Ovary (tissue), 9 donors: ENCODE results near the gene ATP6V1C2. TPM values are rescaled to one million over a fixed set of nuclear protein-coding genes. Genes with fewer than 3 reads are reported as not detected.

Experiments
- DNase-seq, 5 donors: peaks; one replicate each; pipeline ENCODE4 v3.0.0-alpha.2; 2019 to 2020
- H3K27ac ChIP-seq, 2 donors: fragments of 200-600 bp; one replicate each; pipeline versions ENCODE4 v1.5.1 to v1.8.0; 2019 to 2022
- H3K27me3 ChIP-seq: fragments of 200-600 bp; one replicate; pipeline ENCODE4 v1.8.0; 2022
- H3K36me3 ChIP-seq: fragments of 200-600 bp; sonication (generic); one replicate; pipeline ENCODE4 v1.5.1; 2019
- H3K4me1 ChIP-seq: one replicate; pipeline ENCODE4 v1.8.1; 2013; ENCODE audit warnings: mild to moderate bottlenecking, moderate library complexity; ENCODE audit not compliant: insufficient read depth
- H3K4me3 ChIP-seq: fragments of 200-600 bp; sonication (generic); one replicate; pipeline ENCODE4 v1.5.1; 2017
- H3K9me3 ChIP-seq, 2 donors: fragments of 200-600 bp in 1 of 2; sonication (generic) in 1 of 2; one replicate each; pipeline versions ENCODE4 v1.5.1 to v1.8.1; 2013 to 2019; ENCODE audit warnings: mild to moderate bottlenecking in 1 of 2, moderate library complexity in 1 of 2
- CTCF ChIP-seq, 3 donors: fragments of 450-650 bp in 2 of 3; fragments of 200-600 bp in 1 of 3; IDR thresholded peaks; one replicate each; pipeline versions ENCODE4 v1.5.1 to v1.8.0; 2016 to 2022; ENCODE audit warnings: antibody characterized with exemption in 3 of 3, mild to moderate bottlenecking in 1 of 3
- EP300 ChIP-seq: sonication (generic); formaldehyde crosslinking; IDR thresholded peaks from one replicate; pipeline ENCODE4 v1.6.1; 2017; ENCODE audit warnings: antibody characterized with exemption
- POLR2A ChIP-seq: fragments of 450-650 bp; IDR thresholded peaks from one replicate; pipeline ENCODE4 v1.6.1; 2017; ENCODE audit warnings: antibody characterized with exemption, mild to moderate bottlenecking, moderate library complexity
- WGBS, 3 donors: extraction: QIAGEN DNeasy Blood & Tissue Kit in 1 of 3; methylation state at CpG; one replicate each; pipeline versions ENCODE4 v1.1.5 to v1.1.7; 2013 to 2017; 5-methylcytosine and 5-hydroxymethylcytosine counted together
- intact Hi-C, 4 donors: fragments of 100-400 bp; cut with DNase I; formaldehyde crosslinking; loops; one replicate each; pipeline versions ENCODE4 v1.11.0 to v1.15.1; 2022 to 2023
- polyA plus RNA-seq, 2 donors: library from polyadenylated mRNA; stranded (reverse); fragments of 200-250 nt in 1 of 2; fragments of 350-450 nt in 1 of 2; fragmentation: Illumina TruSeq in 1 of 2; extraction: RNeasy Lipid Tissue Mini Kit (QIAGEN cat#74804) in 1 of 2; gene quantifications; one replicate each; pipeline ENCODE4 v1.2.3, GENCODE V29; 2013 to 2014
- total RNA-seq, 7 donors: library from RNA; depleted of rRNA in 2 of 7; stranded (reverse); fragments of >200 nt in 2 of 7; fragmentation: NEBNext Ultra II Directional in 3 of 7; extraction: Animal tissue kit (Norgen Biotek cat#: 25700) in 3 of 7; gene quantifications; one replicate each; pipeline versions ENCODE4 v1.1.0 to v1.2.4, GENCODE V29; 2016 to 2023
- donor health status: DM: no; HTN: no; CAD: no; lungs with moderate emphysema.
- donor health status: DM: no; HTN: no; CAD: no.
- donor health status: Bipolar disorder and iron deficiency.
- donor health status: DM: yes; HTN: yes; CAD: no.
- donor health status: DM: no; HTN: no; CAD: no.
- donor health status: DM: yes; HTN: yes; CAD: no.

Gene ATP6V1C2
- total and polyA plus RNA-seq, 9 donors: 0.17 to 10.8 (median 0.60) TPM; not detected in 2

DNA sequence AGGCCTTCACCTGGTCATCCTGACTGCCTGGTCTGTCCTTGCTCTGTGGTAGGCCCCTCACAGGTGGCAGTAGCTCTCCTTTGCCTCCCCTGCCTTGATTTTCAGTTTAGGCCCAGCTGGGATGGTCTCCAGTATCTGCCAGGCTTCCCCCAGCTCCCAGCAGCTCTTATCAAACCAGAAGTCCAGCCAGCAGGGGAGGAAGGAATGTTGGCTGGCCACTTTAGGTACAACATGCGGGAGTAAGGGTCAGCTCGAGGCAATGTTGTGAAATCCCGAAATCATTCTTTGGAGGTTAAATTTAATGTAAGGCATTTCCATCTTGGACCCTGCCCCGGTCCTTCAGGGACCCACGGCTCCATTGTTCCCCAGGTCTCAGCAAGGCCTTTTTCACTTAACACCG is 16.8 kb downstream of the ATP6V1C2 start:
- Histone ChIP-seq H3K4me3 (no peak overlapping the region), H3K27me3 (no peaks in the 10 kb centered on the region), H3K36me3 (no peaks in the 10 kb centered on the region), H3K4me1 (no peaks in the 10 kb centered on the region), H3K27ac (no peak overlapping the region), H3K9me3 (no peaks in the 10 kb centered on the region)
- 42 to 69% (median 54%) methylated on average over 6 of the region's 6 CpGs for WGBS, 3 donors
- DNase-seq: no peak
- TF ChIP-seq CTCF (IDR thresholded peaks at IDR 0.05) (no peak), EP300 (no peak), POLR2A (no peak)
- intact Hi-C loops: no loop called here

DNA sequence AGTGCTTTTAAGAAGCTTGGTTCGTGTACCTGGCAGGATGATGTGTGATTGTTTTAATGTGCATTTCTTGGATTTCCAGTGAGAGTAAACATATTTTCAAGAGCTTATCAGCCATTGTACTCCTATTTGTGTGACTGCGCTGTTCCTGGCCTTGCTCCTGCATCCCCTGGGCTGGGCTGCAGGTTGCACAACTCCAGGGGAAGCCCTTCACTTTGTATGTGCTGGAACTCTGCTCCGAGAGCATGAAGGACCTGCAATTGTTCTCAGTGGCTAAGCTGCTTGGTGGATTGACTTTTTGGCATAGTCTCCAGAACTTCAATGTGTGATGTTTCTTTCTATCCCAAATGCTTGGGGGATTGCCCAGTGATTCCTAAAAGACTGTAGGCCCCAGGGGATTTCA is 18.8 kb downstream of the ATP6V1C2 start:
- H3K9me3 ChIP-seq: no peaks in the 10 kb centered on the region
- no peak for DNase-seq
- H3K27me3 ChIP-seq: no peaks in the 10 kb centered on the region
- intact Hi-C loops: no loop called here
- no peaks in the 10 kb centered on the region for H3K36me3 ChIP-seq
- 73 to 79% (median 74%) methylated on average over 3 of the region's 3 CpGs for WGBS, 3 donors
- H3K4me1 ChIP-seq: no peaks in the 10 kb centered on the region
- TF ChIP-seq POLR2A (no peak), CTCF (IDR thresholded peaks at IDR 0.05) (no peak), EP300 (no peak)
- no peak overlapping the region for H3K4me3 ChIP-seq
- no peak overlapping the region for H3K27ac ChIP-seq

GRCh38 chr2:10741139-10741538 is 19.7 kb downstream of the ATP6V1C2 start:
- no peak for DNase-seq
- Histone ChIP-seq H3K36me3 (no peaks in the 10 kb centered on the region), H3K4me1 (no peaks in the 10 kb centered on the region), H3K27me3 (no peaks in the 10 kb centered on the region), H3K4me3 (no peak overlapping the region), H3K9me3 (no peaks in the 10 kb centered on the region), H3K27ac (no peak overlapping the region)
- intact Hi-C loops: no loop called here
- WGBS, 3 donors: 63 to 66% (median 64%) methylated on average over 2 of the region's 2 CpGs
- TF ChIP-seq CTCF (IDR thresholded peaks at IDR 0.05): no peak

GRCh38 chr2:10742666-10743065 is 21.2 kb downstream of the ATP6V1C2 start:
- DNase-seq: no peak
- WGBS, 3 donors: 82 to 88% (median 82%) methylated on average over 11 of the region's 11 CpGs
- intact Hi-C loops: no loop called here
- Histone ChIP-seq H3K36me3 (no peaks in the 10 kb centered on the region), H3K4me1 (no peaks in the 10 kb centered on the region), H3K9me3 (no peaks in the 10 kb centered on the region), H3K27me3 (no peaks in the 10 kb centered on the region), H3K4me3 (no peak overlapping the region), H3K27ac (no peak overlapping the region)
- TF ChIP-seq CTCF (IDR thresholded peaks at IDR 0.05): no peak
- TF ChIP-seq EP300: no peak
- TF ChIP-seq POLR2A: no peak

DNA sequence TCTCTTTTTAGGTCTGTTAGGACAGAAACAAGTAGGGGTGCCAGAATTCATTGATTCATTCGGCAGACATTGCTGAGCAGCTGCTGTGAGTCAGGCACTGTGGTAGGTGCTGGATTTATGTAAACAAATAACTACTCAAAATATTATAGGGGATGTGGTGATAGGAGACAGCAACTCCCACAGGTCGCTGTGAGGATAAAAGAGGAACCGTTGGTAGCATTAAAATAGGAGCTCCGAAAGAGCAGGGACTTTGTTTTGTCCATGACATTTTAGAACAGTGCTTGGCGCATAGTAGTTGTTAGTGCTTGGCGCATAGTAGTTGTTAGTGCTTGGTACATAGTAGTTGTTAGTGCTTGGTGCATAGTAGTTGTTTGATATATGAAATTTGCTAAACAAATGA is 29.2 kb downstream of the ATP6V1C2 start:
- DNase-seq: no peak
- intact Hi-C loops: no loop called here
- H3K9me3 ChIP-seq: no peaks in the 10 kb centered on the region
- no peaks in the 10 kb centered on the region for H3K27me3 ChIP-seq
- 48 to 66% (median 51%) methylated on average over 6 of the region's 6 CpGs for WGBS, 3 donors
- no peak overlapping the region for H3K4me3 ChIP-seq
- H3K4me1 ChIP-seq: no peaks in the 10 kb centered on the region
- no peaks in the 10 kb centered on the region for H3K36me3 ChIP-seq
- TF ChIP-seq EP300 (no peak), CTCF (IDR thresholded peaks at IDR 0.05) (no peak), POLR2A (no peak)
- H3K27ac ChIP-seq: no peak overlapping the region
